DMS 273 (cell line): ENCODE data around the gene CRIM1.
A peak's percentile ranks its signal among the peaks of the same experiment; 100 is the strongest.

Experiments used
- DNase-seq: peaks from one replicate; lab custom pipeline; 2025; ENCODE audit not compliant: unreplicated experiment; lab: John Stamatoyannopoulos, UW

The CRIM1 gene

DNA sequence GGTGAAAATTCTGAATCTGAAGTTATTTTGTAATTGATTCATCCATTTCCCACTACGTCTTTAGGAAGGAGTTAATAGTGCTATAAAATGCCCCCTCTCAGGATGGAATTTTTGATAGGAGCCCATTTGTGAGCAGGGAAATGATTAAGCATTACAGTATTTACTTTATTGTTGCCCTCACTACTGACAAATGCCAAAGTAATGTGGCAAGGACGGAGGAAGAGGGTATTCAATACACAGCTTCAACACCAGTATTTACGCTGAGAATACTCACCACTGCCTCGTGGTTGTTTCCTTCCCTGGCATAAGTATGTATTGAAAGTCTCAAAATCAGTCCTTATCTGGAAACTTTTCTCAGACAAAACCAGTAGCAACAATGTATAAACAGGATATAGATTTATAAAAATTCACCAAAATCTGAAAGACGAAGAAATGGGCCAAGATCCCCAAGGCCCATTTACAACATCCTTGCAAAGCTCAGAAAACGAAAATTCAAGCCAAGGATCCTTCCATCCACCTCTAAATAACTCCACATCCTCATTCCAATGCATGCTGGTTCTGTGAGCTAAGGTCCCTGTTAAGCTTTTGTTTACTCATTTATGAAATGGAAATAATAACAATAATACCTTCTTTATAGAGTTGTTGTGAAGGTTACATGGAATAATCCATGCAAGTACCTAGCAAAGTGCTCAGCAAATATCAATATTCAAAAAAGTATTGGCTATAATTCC lies 213.1 kb downstream of the CRIM1 start:
- no peak for DNase-seq

DNA sequence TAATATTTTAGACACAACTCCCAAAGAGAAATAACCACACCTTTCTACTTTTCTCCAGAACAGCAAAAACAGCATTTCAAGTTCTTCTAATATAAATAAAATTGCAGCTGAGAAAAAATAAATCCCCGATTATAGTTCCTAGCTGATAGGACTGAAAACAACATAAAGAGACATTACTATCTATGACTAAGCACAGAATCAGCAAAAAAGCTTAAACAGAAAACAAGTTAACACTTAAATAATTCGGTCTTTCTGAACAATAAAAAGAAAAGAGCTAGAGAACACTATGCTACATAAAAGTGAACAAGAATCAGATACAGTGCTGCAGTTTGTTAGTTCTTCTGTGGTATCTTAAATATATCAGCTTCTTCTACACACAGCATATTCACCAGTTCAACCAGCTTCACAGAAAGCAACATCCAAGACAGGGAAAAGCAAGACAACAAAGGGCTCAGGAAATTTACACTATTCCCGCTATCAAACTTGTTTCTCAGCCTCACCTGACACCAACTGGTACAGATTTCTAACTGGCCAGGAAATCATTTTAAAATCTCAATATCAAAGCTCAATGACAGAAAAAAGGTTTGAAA lies 213.8 kb downstream of the CRIM1 start:
- no peak for DNase-seq

DNA sequence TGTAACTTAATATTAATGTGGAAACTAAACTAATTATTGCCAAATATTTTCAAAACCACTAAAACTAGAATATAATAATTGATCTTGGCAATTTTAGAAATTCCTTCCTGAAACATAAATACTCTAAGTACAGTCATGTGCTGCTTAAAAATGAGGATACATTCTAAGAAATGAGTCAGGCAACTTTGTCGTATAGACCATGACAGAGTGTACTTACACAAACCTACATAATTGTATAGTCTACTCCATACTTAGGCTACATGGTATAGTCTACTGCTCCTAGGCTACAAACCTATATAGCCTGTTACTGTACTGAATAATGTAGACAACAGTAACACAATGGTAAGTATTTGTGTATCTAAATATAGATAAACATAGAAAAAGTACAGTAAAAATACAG lies 214.8 kb downstream of the CRIM1 start:
- DNase-seq: no peak

DNA sequence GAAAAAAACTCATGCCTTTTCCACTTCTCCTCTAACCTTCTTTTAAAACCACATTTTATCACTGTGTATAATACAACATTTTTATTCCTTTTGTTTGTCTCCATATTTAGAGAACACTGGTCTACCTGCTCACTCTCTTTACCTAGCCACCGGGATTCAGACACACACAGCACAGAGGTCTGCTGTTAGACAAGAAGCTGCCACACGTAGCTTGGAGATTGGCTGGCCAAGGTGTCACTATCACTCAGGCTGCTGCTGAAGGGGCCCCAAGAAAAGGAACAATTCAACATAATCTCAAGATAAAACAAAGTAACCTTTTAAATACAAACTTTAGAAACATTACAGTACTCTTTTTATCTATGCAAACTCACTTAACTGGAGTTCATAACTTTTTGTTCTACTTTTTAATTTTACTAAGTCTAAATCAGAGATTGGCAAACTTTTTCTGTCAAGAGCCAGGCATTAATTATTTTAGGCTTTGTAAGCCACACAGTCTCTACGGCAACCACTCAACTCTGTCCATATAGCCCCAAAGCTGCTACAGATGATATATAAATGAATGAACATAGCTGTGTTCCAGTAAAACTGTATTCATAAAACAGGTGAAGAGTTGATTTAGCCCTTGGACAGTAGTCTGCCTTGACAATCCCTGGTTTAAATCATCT lies 216.6 kb downstream of the CRIM1 start:
- DNase-seq: no peak

DNA sequence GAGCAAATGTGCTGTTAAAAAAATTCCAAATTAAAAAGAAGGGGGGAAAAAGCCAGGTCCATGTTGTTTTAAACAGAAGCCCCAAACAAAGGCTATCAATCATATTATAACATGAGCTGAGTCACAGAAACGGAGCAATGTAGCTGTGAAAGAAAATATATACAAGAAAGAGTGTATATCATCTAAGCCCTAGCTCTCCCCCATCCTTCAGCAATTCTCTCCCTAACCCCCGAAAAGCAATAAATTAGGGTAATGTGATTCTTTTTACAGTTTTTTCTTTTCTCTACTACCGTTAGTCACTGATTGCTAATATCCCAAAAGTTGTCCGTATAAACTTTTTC lies 217.1 kb downstream of the CRIM1 start:
- no peak for DNase-seq

DNA sequence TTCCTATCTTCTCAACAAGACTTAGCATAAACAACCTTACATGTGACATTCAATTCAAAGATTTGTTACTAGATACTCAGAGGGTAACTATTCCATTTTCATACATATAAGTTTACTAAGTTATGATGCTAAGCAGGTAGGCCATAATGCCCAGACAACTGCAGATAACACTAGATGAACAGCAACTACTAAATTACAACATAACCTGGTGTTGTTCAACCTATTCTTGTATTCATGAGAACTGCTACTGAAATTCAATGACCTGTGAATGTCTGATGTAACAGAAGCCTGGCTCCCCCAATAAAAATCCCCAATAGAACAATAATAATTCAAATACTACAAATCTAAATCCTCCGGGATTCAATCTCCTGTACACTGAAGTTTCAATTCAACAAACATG lies 217.6 kb downstream of the CRIM1 start:
- no peak for DNase-seq

DNA sequence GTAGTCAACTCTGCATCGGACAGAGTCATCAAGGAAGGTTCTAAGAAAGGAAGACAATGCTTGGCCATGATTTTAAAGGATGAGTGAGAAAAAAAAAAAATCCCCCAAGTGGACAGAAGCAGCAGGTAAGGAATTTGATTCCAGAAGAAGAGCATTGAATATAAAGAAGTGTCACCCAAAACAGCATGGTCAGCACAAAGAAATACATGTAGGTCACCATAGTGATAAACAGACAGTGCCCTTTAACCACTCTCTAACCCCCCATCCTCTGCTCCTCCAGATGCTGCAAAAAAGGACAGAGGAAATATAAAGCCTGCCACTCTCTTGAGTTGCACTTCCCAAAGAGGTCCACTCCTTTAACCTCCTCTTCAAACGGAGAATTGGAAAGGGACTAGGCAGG lies 219.0 kb downstream of the CRIM1 start:
- DNase-seq: no peak

DNA sequence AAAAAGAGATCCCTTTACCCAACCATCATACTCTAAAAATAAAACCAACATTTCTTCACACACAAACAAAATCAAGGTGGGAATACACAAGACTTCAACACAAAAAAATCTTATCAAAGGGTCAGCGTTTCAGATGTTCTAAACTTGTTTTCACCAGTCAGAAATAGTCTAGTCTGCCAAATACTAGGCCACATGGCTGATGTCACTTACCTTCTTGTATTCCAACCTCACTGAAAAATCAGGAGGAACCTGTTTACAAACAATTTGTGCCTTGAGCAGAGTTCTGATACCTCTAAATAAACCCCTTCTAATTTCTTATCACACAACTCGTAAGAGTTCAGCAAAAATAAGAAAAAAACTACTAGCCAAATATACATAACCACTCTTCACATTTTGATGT lies 222.3 kb downstream of the CRIM1 start:
- DNase-seq: no peak

DNA sequence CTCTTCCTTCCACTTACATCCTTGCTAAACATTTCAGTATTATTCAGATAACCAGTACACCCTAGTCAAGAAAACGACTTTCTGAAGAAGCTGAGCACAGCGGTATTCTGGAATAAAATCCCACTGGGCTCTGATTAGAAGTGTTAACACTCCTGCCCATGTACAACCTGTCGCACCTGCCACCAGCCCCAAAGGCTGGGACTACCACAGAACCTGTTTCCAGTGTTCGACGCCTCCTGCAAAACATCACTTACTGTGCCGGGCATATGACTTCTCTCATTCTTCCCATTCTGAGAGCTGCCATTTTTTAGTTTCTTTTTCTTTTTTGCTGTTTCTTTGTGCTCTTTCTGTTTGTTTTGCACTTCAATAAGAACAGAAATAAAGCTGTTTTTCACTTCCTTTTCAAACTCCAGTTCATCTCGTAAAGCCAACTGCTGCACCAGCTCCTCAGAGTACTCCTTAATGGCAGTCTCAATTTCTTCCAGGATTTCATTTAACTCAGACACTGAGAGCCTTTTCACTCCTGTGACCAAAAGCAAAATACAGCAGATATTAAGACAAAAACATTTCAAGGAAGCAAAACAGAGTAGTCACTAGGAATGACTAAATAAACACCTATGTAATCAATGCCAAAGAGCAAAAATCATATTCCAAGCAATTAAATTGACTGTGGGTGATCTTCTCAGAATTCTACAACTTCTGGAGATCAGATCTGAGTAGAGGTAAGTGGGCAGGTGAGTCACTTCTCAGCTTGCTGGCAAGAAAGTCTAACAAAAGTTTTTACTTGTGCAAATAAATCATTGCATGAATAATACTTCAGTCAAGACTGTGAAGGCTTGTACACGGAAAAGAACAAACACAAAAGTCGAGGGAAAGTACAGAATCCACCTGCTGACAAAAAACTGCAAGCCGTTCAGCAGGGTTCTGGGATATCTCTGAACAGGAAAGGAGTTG lies 223.0 kb downstream of the CRIM1 start:
- no peak for DNase-seq

DNA sequence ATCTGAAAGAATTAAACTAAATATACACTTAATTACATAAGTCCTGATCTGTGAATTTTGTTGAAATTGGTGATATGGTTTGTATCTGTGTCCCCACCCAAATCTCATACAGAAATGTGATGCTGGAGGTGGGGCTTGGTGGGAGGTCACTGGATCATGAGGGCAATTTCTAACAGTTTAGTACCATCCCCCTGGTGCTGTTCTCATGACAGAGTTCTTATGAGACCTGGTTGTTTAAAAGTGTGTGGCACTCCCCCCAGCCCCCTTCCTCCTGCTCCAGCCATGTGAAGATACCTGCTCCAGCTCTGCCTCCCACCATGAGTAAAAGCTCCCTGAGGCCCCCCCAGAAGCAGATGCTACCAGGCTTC lies 223.7 kb downstream of the CRIM1 start:
- no peak for DNase-seq

DNA sequence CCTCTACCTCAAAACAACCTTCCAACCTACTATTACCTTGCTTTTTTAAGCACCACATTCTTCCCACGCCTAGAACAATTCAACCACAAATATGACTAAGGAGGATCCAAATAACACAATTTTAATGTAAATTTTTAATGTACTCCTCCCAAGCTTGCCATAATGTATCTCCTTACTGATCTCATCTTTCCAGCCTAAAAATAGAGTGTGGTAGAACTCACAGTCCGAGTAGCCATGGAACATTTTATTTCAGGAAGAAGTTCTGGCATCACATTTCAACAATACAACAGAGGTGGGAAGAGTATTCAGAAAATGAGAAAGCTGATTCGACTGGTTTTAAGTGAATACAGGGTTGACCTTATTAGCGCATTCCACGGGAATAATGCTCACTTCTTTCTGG lies 227.0 kb downstream of the CRIM1 start:
- DNase-seq: no peak

DNA sequence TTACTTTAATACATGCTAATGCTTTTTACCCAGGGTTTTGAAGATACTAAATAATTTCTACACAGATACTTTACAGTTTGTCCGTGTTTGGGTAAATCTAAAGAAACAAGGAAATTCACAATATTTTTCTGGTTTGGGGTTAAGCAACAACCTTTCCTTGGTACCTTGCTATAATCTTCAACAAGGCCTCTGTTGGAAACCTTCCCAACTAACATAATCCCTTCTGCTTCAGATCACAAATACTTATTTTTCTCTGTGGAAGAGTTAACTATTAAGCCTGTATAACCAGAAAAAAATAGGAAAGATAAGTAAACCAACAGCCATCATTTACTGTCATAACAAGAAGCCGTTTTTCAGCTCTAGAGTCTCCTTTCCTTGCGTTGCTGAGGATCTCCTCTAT lies 227.4 kb downstream of the CRIM1 start:
- no peak for DNase-seq

DNA sequence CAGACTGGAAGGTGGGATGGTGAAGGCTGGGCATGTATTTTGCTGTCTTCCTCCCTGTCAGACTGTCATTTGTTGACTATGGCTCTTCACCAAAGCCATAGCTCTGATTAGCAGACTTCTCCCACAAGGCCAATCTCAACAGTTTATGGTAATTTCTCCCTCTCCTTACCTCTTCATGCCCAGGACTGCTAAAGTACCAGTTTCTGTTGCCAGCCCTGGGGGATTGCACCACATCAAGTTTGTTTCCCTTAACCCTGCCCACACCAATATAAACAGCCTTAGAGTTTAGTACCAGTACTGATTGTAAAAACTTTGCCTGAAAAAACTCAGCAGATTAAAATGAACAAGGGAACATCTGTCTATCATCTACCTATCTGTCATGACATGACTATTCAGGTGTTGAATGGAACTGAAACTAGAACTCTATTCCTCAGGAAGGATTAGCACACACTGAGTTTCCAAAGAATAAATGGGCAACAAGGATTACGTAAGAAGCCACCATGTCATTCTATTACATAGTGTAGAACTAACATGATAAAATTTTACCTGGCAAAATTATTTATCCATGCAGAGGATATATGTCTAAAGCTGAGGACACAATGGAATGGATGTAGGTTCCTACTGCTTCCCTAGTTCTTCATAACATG lies 228.7 kb downstream of the CRIM1 start:
- no peak for DNase-seq

DNA sequence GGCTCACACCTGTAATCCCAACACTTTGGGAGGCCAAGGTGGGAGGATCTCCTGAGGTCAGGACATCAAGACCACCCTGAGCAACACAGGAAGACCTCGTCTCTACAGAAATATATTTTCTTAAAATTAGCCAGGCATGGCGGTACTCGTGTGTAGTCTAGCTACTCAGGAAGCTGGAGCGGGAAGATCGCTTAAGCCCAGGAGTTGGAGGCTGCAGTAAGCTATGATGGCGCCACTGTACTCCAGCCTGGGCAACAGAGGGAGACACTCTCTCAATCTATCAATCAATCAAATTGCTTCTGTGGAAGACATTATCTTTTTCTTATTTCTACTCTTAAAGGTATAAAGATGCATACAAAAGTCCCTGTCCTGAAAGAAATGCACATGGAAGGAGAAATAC lies 231.1 kb downstream of the CRIM1 start:
- no peak for DNase-seq

DNA sequence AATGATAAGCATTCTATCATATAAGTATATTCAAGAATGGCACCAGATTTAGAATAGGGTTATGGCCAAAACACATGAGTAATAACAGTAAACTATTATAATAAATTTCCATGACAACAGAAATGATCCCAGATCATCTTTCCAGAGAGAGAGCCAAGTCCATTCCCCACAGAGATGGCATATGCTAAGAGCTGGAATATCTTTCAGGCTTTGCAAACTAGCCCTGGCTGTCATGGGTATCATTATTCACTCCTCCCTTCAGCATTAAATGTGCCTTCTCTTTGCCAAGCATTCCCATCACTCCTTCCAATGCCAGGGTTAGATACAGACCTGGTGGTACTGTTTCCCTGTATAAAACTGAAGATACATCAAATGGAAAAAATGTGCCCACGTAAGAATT lies 231.5 kb downstream of the CRIM1 start:
- DNase-seq: no peak

DNA sequence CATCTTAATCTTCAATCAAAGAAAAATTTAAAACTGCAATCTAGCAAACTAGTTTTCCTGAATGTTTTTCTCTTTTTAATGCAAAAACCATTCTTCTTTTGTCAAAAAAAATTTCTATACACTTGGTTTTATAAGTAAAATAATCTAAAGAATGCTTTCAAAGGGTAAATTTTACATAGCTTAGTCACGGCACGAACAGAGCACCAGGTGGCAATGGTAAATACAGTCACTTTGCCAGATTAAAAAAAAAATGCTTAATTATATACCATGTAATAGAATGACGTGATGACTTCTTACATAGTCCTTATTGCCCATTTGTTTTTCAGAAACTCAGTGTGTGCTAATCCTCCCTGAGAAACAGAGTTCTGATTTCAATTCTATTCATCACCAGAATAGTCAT lies 232.0 kb downstream of the CRIM1 start:
- DNase-seq: no peak

DNA sequence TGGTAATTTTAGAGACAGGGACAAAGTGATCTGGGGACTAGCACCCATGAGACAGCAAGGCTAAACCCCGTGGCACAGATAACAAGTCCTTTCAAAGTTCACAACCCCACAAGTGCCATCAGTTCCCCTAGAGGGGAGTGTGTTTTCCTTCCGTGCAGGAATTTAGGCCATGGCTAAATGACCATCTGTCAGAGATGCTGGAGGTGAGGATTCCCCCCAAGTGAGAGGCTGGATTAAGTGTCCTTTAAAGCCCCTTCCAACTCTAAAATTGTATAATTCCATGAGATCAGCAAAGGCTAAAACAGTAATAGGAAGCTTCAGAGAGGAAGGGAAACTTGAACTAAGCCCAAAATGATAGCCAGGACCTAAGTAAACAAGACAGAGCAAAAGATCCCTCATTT lies 233.7 kb downstream of the CRIM1 start:
- DNase-seq: peak; percentile 7

DNA sequence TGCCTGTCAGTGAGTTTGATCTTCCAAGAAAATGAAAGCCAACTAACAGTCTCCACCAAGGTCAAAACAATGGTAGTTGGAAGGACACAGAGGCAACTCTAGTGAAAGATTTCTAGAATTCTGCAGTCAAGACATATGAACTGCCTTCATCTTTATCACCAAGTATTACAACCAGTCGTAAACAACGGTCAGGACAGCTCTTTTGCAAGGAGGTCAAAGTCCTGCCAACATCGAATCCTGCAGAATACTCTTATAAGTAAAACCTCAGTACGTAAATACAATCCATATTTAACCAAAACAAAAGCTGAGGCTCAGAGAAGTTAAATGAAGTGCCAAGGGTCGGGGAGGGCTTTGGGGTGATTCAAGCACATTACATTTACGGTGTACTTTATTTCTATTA lies 239.3 kb downstream of the CRIM1 start:
- no peak for DNase-seq

DNA sequence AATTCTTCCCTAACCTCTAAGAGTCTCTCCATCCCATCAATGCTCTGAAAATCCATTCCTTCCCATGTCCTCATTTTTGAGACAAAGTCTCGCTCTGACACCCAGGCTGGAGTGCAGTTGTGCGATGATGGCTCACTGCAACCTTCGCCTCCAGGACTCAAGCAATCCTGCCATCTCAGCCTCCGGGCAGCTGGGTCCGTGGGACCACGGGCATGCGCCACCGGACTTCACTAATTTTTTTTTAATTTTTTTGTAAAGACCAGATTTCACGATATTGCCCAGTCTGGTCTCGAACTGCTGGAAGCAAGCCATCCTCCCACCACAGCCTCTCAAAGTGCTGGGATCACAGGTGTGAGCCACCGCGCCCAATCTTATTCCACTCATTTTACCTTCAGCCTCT lies 240.8 kb downstream of the CRIM1 start:
- no peak for DNase-seq

DNA sequence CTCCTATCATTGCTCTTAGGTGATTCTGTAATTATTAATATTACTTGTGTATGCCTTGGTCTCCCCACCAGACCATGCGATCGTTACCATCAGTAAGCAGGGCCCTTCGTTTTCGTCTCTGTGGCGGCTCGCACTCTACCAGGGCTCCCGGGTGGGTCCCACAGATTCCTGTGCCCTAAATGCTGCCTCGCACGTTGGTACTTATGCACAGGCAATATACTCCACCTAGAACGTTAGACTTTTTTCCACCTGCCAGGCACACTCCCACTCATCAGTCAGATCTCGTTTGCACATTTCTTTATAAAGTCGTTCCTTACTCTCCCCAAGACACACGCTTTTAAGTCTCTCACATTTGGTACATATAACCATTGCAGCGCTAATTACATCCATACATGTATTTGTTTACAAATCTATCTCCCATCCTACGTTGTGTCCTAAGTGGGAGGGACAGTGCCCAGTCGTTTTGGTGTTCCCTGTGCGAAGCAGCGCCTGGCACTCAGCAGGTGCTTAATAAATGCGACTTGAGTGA lies 241.5 kb downstream of the CRIM1 start:
- no peak for DNase-seq
